ENCODE results near the gene ZSWIM6.

DNA sequence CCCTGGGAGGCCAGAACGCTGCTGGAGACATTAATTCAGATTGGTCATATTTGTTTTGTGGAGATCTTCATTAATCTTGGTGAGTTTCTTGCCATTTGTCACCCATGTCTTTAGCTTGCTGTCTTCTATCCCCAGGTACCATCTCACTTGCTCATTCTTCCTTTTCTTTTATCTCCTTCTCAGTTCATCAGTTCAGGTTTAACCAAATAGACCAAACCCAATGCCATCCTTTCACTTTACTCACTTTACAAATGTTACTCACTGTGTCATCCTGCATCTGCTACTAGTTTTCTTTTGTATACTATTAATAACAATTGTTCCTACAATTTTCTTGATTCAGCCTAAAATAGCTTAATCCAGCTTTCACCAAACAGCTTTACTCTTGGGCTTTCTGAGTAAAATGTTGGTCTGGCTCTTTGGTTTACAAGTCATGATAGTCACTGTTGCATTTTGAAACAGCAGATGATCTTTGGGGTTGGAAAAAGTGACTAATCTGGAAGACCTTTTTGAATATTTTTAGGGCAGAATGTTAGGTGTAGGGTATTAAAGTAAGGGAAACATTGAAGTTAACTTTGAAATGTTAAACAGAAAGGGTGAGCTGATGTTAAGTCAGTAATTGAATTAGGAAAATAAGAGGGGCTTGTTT, 246.9 kb downstream of the ZSWIM6 start:
- no peak for TF ChIP-seq BHLHE40 (IDR thresholded peaks at IDR 0.05; ENCODE audit: borderline replicate concordance)
- no peak for TF ChIP-seq FOXK2 (IDR thresholded peaks at IDR 0.05)
- no peak for TF ChIP-seq ARNT (IDR thresholded peaks at IDR 0.05)
- TF ChIP-seq SUZ12 (IDR thresholded peaks at IDR 0.05), result no peak
- TF ChIP-seq ELF4 (IDR thresholded peaks at IDR 0.05), result no peak
- TF ChIP-seq FOXA1 (IDR thresholded peaks at IDR 0.05), result no peak
- TF ChIP-seq NFRKB (IDR thresholded peaks at IDR 0.05), result no peak
- no peak for TF ChIP-seq TARDBP (IDR thresholded peaks at IDR 0.05)
- no peak for TF ChIP-seq FOXM1 (IDR thresholded peaks at IDR 0.05; ENCODE audit: borderline replicate concordance)
- TF ChIP-seq L3MBTL2 (conservative IDR thresholded peaks at IDR 0.05), result no peak
- no peak for TF ChIP-seq CTBP1 (IDR thresholded peaks at IDR 0.05; ENCODE audit: borderline replicate concordance)
- TF ChIP-seq HDGF (IDR thresholded peaks at IDR 0.05; ENCODE audit: borderline replicate concordance), result no peak
- TF ChIP-seq SP1 (IDR thresholded peaks at IDR 0.05), result no peak
